Liver (tissue), 9 donors: ENCODE measurements around the gene NAA10. TPM values are rescaled to one million over a fixed set of nuclear protein-coding genes. Genes with fewer than 3 reads are reported as not detected.

Experiments used
- DNase-seq: peaks from one replicate; pipeline ENCODE4 v3.0.0-alpha.2; 2017; ENCODE audit warnings: low spot score
- H3K27ac ChIP-seq, 2 donors: one replicate each; pipeline ENCODE4 v1.7.0; 2013; ENCODE audit warnings: inconsistent platforms in 2 of 2, low read length in 2 of 2, control low read depth in 1 of 2, low read depth in 1 of 2, mild to moderate bottlenecking in 1 of 2
- H3K27me3 ChIP-seq, 4 donors: one replicate each; pipeline versions ENCODE4 v1.6.1 to v1.7.0; 2013; ENCODE audit warnings: low read length in 3 of 4, inconsistent platforms in 1 of 4, mild to moderate bottlenecking in 1 of 4, moderate library complexity in 1 of 4; ENCODE audit not compliant: control insufficient read depth in 4 of 4, insufficient read depth in 4 of 4
- H3K36me3 ChIP-seq, 4 donors: one replicate each; pipeline versions ENCODE4 v1.6.1 to v1.7.0; 2013; ENCODE audit warnings: low read length in 3 of 4, mild to moderate bottlenecking in 3 of 4, low read depth in 1 of 4, moderate library complexity in 1 of 4; ENCODE audit not compliant: control insufficient read depth in 4 of 4, insufficient read depth in 3 of 4
- H3K4me1 ChIP-seq, 4 donors: one replicate each; pipeline versions ENCODE4 v1.6.1 to v1.7.0; 2013; ENCODE audit warnings: low read length in 3 of 4, mild to moderate bottlenecking in 3 of 4, moderate library complexity in 1 of 4; ENCODE audit not compliant: control insufficient read depth in 4 of 4, insufficient read depth in 4 of 4
- H3K4me3 ChIP-seq, 3 donors: one replicate each; pipeline versions ENCODE4 v1.6.1 to v1.7.0; 2013; ENCODE audit warnings: low read length in 3 of 3, control low read depth in 1 of 3, low read depth in 1 of 3, mild to moderate bottlenecking in 1 of 3
- H3K9ac ChIP-seq, 2 donors: one replicate each; pipeline ENCODE4 v1.7.0; 2013; ENCODE audit warnings: low read length in 2 of 2, mild to moderate bottlenecking in 2 of 2, moderate library complexity in 2 of 2, control low read depth in 1 of 2, low read depth in 1 of 2
- H3K9me3 ChIP-seq, 4 donors: one replicate each; pipeline versions ENCODE4 v1.6.1 to v1.7.0; 2013; ENCODE audit warnings: low read length in 3 of 4; ENCODE audit not compliant: control insufficient read depth in 4 of 4
- EGR1 ChIP-seq, 2 donors: IDR thresholded peaks; 2 replicates each; pipeline ENCODE4 v1.6.1; 2016 to 2018; ENCODE audit warnings: antibody characterized with exemption in 2 of 2, low read depth in 2 of 2
- FOXA1 ChIP-seq: IDR thresholded peaks from 2 replicates; pipeline ENCODE4 v1.6.1; 2016; ENCODE audit warnings: antibody characterized with exemption
- FOXA2 ChIP-seq: IDR thresholded peaks from 2 replicates; pipeline ENCODE4 v1.6.1; 2016; ENCODE audit warnings: antibody characterized with exemption
- GABPA ChIP-seq, 2 donors: IDR thresholded peaks in 1 of 2; conservative IDR thresholded peaks in 1 of 2; 2 replicates each; pipeline ENCODE4 v1.6.1; 2016; ENCODE audit warnings: antibody characterized with exemption in 2 of 2, mild to moderate bottlenecking in 1 of 2, moderate library complexity in 1 of 2
- HNF4A ChIP-seq, 2 donors: conservative IDR thresholded peaks; 2 replicates each; pipeline ENCODE4 v1.6.1; 2016; ENCODE audit warnings: antibody characterized with exemption in 2 of 2, mild to moderate bottlenecking in 2 of 2
- HNF4G ChIP-seq: IDR thresholded peaks from 2 replicates; pipeline ENCODE4 v1.6.1; 2016; ENCODE audit warnings: antibody characterized with exemption
- JUND ChIP-seq, 2 donors: IDR thresholded peaks; 2 replicates each; pipeline ENCODE4 v1.6.1; 2016; ENCODE audit warnings: antibody characterized with exemption in 2 of 2
- MAX ChIP-seq: IDR thresholded peaks from 2 replicates; pipeline ENCODE4 v1.6.1; 2016; ENCODE audit warnings: antibody characterized with exemption
- NR2F2 ChIP-seq: IDR thresholded peaks from 2 replicates; pipeline ENCODE4 v1.6.1; 2016; ENCODE audit warnings: antibody characterized with exemption
- RAD21 ChIP-seq, 2 donors: IDR thresholded peaks; 2 replicates each; pipeline ENCODE4 v1.6.1; 2016; ENCODE audit warnings: antibody characterized with exemption in 2 of 2, mild to moderate bottlenecking in 2 of 2
- REST ChIP-seq: IDR thresholded peaks from 2 replicates; pipeline ENCODE4 v1.6.1; 2016; ENCODE audit warnings: antibody characterized with exemption, mild to moderate bottlenecking
- RXRA ChIP-seq, 2 donors: IDR thresholded peaks; 2 replicates each; pipeline ENCODE4 v1.6.1; 2017 to 2018; ENCODE audit warnings: antibody characterized with exemption in 2 of 2, mild to moderate bottlenecking in 1 of 2
- SP1 ChIP-seq: IDR thresholded peaks from 2 replicates; pipeline ENCODE4 v1.6.1; 2018; ENCODE audit warnings: antibody characterized with exemption, mild to moderate bottlenecking
- TAF1 ChIP-seq: conservative IDR thresholded peaks from 2 replicates; pipeline ENCODE4 v1.6.1; 2016; ENCODE audit warnings: antibody characterized with exemption, mild to moderate bottlenecking
- YY1 ChIP-seq: IDR thresholded peaks from 2 replicates; pipeline ENCODE4 v1.6.1; 2016; ENCODE audit warnings: antibody characterized with exemption, mild to moderate bottlenecking
- WGBS: extraction: QIAGEN DNeasy Blood & Tissue Kit; methylation state at CpG from one replicate; pipeline ENCODE4 v1.1.7; 2013; 5-methylcytosine and 5-hydroxymethylcytosine counted together
- polyA plus RNA-seq, 2 donors: library from polyadenylated mRNA; stranded (reverse) in 1 of 2; unstranded in 1 of 2; fragments of 200-250 nt in 1 of 2; fragments of >200 nt in 1 of 2; fragmentation: Nextera tagmentation in 1 of 2; extraction: Ambion mirVana in 1 of 2; gene quantifications; one replicate each; pipeline versions ENCODE4 v1.2.1 to v1.2.3, GENCODE V29; 2013 to 2015
- total RNA-seq, 2 donors: library from RNA; depleted of rRNA; stranded (reverse); fragments of >200 nt; gene quantifications; one replicate each; pipeline ENCODE4 v1.2.3, GENCODE V29; 2014
- TF ChIP-seq, protein P1 (sequence below): fragments of 150-350 bp; IDR thresholded peaks from 2 replicates; pipeline ENCODE4 v1.5.1; 2017; ENCODE audit warnings: improper control_type of control experiment, low read depth, low read length; ENCODE audit not compliant: missing input control
- TF ChIP-seq, protein P2 (sequence below): IDR thresholded peaks from 2 replicates; pipeline ENCODE4 v1.6.1; 2016; ENCODE audit warnings: antibody characterized with exemption
- TF ChIP-seq, protein P3 (sequence below): IDR thresholded peaks from 2 replicates; pipeline ENCODE4 v1.6.1; 2016; ENCODE audit warnings: antibody characterized with exemption
- donor health status: healthy.
- donor health status: healthy.
- donor health status: healthy.
- donor health status: healthy.
- donor health status: healthy.

The NAA10 gene
- total and polyA plus RNA-seq, 4 donors = 20.5 to 58.8 (median 44.4) TPM

- Histone ChIP-seq H3K27me3 (no peaks in the 10 kb centered on the region), H3K4me3 (no peak overlapping the region), H3K36me3 (no peaks in the 10 kb centered on the region), H3K4me1 (peaks cover 0 to 2% (median 0%) of the 10 kb centered on the region in 4 donors), H3K27ac (no peak overlapping the region), H3K9me3 (no peaks in the 10 kb centered on the region), H3K9ac (no peak overlapping the region)
- TF ChIP-seq FOXA2 (no peak), EGR1 (IDR thresholded peaks at IDR 0.05; ENCODE audit: low read depth in 2 of 2) (no peak), MAX (no peak), NR2F2 (no peak), TAF1 (no peak), RAD21 (IDR thresholded peaks at IDR 0.05) (no peak), YY1 (no peak), FOXA1 (no peak), HNF4G (no peak), JUND (IDR thresholded peaks at IDR 0.05) (no peak), GABPA (IDR thresholded peaks at IDR 0.05 in 1 of 2, conservative IDR thresholded peaks at IDR 0.05 in 1 of 2) (no peak), RXRA (IDR thresholded peaks at IDR 0.05) (no peak), SP1 (no peak), REST (no peak), HNF4A (conservative IDR thresholded peaks at IDR 0.05) (no peak)
- TF ChIP-seq, protein P1, sequence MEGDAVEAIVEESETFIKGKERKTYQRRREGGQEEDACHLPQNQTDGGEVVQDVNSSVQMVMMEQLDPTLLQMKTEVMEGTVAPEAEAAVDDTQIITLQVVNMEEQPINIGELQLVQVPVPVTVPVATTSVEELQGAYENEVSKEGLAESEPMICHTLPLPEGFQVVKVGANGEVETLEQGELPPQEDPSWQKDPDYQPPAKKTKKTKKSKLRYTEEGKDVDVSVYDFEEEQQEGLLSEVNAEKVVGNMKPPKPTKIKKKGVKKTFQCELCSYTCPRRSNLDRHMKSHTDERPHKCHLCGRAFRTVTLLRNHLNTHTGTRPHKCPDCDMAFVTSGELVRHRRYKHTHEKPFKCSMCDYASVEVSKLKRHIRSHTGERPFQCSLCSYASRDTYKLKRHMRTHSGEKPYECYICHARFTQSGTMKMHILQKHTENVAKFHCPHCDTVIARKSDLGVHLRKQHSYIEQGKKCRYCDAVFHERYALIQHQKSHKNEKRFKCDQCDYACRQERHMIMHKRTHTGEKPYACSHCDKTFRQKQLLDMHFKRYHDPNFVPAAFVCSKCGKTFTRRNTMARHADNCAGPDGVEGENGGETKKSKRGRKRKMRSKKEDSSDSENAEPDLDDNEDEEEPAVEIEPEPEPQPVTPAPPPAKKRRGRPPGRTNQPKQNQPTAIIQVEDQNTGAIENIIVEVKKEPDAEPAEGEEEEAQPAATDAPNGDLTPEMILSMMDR = no peak
- TF ChIP-seq, protein P2, sequence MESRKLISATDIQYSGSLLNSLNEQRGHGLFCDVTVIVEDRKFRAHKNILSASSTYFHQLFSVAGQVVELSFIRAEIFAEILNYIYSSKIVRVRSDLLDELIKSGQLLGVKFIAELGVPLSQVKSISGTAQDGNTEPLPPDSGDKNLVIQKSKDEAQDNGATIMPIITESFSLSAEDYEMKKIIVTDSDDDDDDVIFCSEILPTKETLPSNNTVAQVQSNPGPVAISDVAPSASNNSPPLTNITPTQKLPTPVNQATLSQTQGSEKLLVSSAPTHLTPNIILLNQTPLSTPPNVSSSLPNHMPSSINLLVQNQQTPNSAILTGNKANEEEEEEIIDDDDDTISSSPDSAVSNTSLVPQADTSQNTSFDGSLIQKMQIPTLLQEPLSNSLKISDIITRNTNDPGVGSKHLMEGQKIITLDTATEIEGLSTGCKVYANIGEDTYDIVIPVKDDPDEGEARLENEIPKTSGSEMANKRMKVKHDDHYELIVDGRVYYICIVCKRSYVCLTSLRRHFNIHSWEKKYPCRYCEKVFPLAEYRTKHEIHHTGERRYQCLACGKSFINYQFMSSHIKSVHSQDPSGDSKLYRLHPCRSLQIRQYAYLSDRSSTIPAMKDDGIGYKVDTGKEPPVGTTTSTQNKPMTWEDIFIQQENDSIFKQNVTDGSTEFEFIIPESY = no peak
- TF ChIP-seq, protein P3, sequence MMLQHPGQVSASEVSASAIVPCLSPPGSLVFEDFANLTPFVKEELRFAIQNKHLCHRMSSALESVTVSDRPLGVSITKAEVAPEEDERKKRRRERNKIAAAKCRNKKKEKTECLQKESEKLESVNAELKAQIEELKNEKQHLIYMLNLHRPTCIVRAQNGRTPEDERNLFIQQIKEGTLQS = no peak
- WGBS = 64% methylated on average over 23 of the region's 23 CpGs
- DNase-seq = no peak
Observed at GRCh38 chrX:153941336-153942252, 6.8 kb upstream of the NAA10 start.
